IPS DF 19.7 (cell line): ENCODE measurements around the gene SLC35F5.
"Not testable (repeated sequence)": the region's sequence is repeated elsewhere in the genome, so short reads cannot be mapped to it uniquely, and the experiment has no call there.

Source experiments
- DNase-seq: peaks from one replicate; pipeline ENCODE4 v3.0.0-alpha.2; 2013; ENCODE audit warnings: low read depth, low spot score

The SLC35F5 gene

DNA sequence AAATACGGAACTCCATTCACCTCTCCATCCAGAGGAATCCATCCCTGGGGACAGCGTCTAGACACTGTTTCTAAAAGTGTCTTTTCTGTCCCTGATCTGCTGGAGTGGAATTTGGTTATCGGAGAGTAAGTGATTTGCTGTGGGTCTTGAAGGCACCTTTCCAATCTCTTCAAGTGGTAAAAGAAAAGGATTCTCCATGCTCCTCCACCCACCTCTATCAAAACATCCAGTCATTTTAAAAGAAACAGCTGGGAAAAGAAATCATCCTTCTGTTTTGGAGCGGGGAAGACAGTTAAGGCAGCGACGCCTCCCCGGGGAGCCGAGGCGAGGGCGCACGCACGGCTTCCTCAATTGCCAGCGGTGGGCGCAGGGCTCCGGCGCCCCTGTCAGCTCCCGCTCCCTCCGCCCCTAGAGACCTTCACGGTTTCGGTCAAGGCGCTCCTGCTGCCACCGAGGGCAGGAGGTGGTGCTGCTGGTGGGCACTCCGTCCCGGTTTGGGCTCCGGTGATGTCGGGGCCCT, 547 bp downstream of the SLC35F5 start:
- no peak for DNase-seq

DNA sequence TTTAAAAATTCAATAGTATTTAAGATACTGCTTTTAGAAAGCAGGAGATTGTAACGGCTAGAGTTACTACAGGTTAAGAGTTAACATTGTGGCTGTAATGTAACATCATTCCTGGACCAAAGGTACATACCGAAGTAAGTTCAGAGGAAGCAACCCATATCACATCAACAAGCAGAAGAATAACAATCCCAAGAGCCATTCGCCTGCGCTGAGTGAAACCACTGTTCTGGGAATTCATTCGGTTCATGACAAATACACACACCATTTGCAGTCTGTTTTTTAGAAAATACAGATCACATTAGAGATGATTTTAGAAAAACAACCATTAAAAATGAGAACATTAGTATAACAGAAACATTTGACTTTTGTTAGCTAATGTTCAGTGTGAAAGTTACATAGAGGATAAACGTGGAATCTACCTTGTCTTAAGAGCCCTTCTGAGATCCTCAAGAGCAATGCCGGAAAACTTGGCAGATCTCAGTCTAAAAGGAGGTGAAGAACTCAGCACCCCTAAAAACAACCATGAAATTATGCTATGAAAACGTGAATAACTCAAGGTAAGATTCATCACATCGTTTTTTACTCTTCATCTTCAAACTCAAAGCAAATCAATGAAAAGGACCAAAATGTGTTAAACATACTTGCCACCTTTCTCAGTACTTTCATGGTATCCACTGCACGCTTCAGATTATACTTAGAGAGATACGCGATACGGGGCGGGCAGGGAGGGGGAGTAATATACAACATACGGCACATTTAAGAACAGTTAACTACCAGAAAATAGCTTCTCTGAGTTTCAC, 1.2 kb downstream of the SLC35F5 start:
- DNase-seq = no peak

DNA sequence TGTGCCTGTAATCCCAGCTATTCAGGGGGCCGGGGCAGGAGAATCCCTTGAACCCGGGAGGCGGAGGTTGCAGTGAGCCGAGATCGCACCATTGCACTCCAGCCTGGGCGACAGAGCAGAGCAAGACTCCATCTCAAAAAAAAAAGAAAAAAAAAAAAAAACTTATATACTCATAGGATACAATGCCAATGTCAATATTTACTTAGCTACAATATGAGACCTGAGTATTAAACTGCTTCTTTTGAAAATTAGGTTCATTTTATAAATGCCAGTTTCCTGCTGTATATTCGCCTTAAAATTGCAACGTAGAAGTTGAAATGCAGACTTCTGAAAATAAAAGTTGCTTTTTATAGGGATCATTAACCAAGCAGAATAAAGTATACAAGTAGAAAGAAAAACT, 2.3 kb downstream of the SLC35F5 start:
- DNase-seq = no peak

DNA sequence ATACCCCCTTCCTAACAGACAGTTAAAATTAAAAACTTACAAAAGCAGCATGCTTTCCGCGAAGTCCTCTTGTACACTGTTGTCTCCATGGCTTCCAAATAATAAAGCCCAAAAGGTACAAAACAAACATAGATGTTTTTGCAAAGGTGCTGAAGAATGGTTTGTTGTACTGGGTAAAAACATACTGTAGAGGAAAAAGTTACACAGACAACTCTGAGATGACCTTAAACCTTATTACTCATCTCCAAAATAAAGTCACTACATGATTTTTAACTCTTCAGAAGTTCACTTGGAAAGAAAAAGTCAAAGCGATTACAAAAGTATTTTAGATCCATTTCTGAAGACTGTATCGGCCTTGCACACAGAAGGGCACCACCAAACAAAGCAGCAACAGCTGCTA, 6.1 kb downstream of the SLC35F5 start:
- no peak for DNase-seq

DNA sequence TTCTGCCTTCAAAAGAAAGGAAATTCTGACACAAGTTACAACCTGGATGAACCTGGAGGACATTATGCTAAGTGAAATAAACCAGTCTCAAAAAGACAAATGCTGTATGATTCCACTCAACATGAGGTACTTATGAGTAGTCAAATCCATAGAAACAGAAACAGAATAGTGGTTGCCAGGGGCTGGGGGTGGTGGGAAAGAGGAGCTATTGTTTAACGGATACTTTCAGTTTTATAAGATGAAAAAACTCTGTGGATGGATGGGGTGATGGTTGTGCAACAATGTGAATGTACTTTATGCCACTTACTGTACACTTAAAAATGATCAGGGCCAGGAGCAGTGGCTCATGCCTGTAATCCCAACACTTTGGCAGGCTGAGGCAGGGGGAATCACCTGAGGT, 15.4 kb downstream of the SLC35F5 start:
- no peak for DNase-seq

DNA sequence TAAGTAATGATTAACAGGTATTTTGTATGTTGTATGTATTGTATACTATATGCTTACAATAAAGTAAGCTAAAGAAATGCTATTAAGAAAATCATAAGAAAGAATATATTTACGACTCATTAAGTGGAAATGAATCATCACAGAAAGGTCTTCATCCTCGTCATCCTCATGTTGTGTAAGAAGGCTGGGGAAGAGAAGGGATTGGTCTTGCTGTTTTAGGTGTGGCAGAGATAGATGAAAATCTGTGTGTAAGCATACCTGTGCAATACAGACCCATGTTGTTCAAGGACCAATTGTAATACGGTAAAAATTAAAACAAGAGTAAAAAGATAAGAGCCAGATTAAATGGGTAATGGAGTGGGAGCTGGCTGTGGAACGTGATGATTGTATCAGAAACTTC, 16.6 kb downstream of the SLC35F5 start:
- DNase-seq = no peak

DNA sequence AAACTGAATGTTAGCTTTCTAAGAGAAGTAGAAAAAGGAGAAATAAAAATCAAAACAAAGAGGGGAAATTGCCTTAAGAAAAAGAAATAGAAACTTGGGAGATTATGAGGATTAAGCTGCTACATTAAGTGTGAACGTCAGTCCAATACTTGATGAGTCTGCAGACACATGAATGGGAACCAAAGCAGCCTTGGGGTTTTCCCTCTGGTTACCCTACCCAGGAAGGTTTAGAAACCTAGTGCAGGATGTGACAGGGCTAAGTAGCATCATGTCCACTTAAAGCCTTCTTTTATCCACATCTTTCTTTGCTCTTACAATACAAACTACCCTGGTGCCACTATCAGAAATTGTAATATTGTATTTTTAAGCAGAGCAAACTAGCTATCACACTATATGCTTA, 22.3 kb downstream of the SLC35F5 start:
- DNase-seq = no peak

DNA sequence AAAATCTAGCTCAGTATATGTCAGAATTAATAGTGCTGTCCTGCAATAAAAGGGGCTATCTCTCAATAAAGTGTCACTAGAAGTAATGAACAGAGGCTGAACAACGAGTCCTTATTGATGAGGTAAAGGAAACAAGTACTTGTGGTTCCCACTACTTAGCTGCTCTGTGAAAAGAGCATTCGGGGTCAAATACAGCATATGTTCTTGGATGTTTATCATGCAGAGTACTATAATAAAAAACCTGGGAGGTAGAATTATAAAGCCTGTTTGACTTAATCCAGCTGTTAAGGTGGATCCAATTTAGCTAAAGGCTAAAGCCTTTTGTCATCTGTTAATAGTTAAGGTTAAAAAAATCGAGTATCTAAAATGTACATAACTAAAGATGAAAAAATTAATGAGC, 32.4 kb downstream of the SLC35F5 start:
- no peak for DNase-seq

DNA sequence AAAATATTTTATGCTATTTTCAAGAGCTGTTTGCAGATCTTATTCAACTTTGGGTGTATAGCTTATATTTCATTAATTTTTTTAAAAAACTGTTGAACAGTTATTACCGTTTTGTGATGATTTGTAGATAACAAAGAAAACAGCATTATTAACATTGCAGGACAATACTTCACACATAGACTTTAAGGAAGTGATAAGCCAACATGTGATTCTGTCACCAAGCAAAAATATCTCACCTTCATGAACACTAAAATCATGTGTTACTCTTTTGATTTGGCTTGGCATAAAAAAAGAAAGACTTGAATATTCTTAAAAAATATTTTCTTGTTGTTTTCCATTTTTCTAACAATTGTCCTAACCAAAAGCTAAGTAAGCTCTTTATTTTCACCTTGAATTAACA, 33.0 kb downstream of the SLC35F5 start:
- DNase-seq = no peak

DNA sequence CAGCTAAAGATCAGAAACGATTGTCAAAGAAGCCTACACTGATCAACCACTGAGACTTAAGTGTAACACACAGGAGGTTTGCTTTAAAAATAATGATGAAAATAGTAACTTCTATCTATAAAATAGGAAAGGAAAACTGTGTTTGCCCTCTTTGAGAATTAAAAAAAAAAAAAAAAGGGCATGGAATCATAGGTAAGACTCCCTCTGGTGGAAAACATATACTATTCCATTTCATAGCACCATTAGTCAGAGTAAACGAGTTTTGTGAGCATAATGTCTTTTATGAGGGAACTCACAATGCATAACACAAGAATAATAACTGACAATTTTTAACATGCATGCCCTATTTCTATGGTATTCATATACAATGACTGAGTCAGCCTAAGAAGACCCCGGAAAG, 36.3 kb downstream of the SLC35F5 start:
- no peak for DNase-seq

DNA sequence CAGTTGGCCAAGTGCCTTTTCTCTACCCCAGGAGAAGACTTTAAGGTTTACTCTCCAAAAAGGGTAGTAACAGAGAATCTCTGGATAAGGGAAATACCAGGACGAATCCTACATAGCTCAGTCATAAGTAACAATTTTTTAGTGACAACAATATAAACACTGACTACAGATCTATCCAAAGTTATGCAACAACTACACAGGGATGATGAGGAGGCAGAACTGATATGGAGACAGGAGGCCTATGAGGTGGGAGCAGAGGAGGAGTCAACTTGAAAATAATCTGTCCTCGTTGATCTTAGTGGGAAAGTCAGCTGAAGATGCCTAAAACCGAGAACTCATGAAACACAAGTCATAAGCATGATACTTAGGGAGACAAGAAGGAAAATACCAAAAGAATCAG, 40.2 kb downstream of the SLC35F5 start:
- no peak for DNase-seq

DNA sequence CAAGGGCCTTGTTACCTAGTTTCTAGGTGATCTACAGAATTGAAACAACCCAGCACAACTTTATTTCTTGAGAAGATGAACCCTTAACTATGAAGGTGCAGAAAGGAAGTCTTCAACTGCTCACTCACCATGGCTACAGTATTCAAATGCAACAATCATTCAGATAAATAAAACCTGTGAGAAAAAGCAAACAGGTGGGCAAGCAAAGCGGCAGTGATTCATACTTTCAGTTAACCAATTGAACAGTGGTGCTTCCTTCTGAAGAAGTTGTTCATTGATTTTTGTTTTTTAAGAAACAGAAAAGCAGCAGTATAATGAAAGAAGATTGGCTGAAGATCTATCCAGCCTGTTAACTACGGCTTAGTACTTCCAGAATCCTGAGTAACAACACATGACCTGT, 43.5 kb downstream of the SLC35F5 start:
- DNase-seq = no peak

DNA sequence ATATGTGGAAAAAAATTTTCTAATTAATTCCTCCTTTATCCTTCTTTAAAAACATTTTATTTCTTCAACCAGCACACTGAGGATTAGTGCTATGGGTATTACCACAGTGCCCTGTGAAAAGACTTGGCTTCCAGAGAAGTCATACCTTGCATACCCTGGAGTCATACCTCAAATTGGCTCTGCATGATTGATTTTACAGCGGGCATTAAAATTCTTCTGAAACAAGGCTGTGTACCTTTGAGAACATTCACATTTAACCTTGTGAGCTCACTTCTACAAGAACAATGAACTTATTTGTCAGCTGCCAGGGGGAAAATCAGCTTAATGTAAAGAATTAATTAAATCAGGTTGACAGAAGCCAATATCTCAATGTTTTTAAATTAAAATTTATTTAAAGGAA, 44.6 kb downstream of the SLC35F5 start:
- DNase-seq = no peak

DNA sequence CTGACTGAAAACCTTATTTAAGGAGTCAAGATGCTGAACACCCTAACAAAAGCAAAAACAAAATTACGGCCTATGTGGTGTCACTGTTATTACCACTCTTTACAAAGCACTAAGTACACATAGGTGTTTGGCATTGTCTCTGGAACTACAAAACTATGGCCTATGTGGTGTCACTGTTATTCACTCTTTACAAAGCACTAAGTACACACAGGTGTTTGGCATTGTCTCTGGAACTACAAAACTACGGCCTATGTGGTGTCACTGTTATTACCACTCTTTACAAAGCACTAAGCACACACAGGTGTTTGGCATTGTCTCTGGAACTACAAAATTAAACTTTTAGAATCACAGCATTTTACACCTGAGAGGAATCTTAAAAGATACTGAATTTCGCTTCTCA, 47.4 kb downstream of the SLC35F5 start:
- DNase-seq = no peak

DNA sequence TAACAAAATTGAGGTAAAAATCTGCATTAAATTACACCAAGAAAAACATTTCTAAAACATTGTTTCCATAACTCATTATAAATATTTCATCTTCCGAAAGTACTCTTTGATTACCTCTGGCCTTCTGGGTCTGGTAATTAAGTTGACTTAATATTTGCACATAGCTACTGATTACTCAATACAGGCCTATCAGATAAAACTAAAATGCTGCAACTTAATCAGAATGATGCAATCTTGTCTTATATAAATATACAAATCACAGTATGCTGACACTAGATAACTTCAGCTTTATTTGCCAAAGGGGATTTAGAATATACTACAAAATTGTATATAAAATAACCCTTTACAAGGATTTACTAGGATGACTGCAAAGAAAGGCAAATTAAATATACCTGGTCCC, 49.3 kb downstream of the SLC35F5 start:
- DNase-seq = no peak

DNA sequence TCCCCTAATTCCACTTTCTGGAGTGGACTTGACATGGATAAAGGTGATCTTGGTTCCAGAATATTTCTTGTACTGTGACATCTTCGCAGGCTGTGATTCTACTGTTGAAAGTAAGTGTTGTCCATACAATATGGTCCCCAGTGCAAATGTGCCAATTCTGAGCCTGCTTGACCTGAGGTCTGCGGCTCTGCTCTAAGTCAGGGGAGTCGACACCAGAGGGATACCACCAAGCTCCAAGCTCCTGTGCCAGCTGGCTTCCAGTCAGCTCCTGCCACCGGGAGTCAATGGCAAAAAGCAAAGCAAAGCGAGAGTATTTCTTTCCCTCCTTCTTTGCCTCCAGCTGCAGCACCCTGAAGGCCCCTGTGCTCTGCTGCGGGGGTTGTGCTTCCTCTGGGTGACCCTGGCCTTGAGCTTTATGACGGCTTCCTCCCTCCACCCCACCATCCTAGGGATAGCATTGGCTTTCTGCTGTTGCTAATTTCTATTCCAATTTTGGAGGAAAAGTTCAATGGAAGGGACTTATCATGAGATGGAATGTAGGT, 50.4 kb downstream of the SLC35F5 start:
- no peak for DNase-seq

DNA sequence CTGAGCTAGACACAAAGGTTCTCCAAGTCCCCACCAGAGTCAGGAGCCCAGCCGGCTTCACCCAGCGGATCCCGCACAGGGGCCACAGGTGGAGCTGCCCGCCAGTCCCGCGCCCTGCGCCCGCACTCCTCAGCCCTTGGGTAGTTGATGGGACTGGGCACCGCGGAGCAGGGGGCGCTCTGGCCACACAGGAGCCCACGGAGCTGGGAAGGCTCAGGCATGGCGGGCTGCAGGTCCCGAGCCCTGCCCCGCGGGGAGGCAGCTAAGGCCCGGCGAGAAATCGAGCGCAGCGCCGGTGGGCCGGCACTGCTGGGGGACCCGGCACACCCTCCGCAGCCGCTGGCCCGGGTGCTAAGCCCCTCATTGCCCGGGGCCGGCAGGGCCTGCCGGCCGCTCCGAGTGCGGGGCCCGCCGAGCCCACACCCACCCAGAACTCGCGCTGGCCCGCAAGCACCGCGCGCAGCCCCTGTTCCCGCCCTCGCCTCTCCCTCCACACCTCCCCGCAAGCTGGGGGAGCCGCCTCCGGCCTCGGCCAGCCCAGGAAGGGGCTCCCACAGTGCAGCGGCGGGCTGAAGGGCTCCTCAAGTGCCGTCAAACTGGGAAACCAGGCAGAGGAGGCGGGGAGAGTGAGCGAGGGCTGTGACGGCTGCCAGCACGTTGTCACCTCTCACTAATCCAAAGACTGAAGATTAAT, 52.0 kb downstream of the SLC35F5 start:
- DNase-seq = not testable (repeated sequence)

DNA sequence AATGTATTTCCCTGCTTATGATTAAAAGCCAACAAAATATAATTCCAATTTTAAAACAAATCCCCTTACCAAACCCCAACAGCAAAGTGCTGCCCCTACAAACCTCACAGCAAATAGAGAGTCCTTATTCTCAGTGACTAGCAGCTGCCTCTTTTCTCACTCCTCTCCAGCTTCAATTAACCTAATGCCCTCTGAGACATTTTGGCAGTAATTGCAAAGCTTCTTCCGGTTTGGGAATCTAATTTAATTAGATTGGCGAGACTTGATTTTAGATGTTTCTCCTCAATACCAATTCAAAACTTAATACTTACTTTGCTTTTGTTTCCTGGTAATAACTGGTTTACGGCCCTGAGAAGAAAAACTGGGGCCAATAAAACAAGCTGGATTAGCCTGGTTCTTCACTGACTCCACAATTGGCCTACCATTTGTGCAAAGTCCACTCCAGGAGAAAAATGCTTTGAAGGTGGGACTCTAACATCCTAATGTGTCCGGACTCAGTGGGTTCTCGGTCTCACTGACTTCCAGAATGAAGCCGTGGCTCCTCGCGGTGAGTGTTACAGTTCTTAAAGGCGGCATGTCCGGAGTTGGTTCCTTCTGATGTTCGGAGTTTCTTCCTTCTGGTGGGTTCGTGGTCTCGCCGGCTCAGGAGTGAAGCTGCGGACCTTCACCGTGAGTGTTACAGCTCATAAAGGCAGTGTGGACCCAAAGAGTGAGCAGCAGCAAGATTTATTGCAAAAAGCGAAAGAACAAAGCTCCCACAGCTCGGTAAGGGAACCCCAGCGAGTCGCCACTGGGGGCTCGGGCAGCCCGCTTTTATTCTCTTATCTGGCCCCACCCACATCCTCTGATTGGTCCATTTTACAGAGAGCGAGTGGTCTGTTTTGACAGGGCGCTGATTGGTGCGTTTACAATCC, 52.8 kb downstream of the SLC35F5 start:
- no peak for DNase-seq

DNA sequence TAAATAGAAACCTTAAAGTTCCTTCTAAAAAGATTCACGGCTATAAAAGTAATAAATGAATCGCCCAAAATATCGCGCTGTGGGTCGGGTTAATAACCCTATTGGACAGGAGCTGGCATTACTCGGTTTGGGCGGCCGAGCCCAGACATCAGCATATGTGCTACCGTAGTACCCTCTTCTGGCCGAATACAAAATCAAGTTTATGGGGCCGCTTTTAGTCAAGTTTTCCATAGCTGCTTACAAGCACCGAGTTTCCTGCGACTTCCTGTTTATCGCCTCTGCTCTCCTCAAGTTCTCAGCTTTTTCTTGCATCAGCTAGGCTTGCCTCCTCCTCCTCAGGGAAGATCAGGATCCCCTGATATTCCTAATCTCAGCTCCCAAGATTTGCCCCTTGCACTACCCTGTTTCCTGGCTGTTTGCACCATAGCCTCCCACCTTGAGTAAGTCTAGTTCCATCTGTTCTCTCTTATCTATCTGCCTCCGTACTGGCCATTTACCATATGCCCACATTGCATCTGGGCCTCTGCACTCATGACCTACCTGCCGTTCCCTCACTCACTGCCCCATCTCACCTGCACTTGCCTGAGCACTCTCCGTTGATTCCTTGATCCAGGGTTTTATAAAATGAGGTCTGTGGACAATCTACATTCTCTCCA, 56.1 kb downstream of the SLC35F5 start:
- DNase-seq = peak; percentile 17

DNA sequence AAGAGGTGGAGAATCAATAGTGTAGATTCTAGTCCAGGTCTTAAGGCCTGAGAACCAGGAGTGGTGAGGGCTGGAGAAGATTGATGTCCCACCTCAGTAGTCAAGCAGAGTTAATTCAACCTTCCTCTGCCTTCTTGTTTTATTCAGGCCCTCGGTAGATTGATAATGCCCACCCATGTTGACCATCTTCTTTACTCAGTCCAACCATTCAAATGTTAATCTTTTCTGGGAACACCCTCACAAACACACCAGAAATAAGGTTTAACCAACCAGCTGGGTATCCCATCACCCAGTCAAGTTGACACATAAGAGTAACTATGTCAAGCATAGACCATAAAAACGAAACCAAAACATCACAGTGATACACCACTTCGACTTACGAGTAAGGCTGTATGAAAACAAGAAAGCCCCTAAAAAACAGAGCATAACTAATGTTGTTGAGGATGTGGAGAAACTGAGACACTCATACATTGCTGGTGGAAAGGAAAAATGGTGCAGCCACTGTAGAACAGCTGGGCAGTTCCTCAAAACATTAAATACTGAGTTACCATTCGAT, 57.5 kb downstream of the SLC35F5 start:
- DNase-seq = no peak

DNA sequence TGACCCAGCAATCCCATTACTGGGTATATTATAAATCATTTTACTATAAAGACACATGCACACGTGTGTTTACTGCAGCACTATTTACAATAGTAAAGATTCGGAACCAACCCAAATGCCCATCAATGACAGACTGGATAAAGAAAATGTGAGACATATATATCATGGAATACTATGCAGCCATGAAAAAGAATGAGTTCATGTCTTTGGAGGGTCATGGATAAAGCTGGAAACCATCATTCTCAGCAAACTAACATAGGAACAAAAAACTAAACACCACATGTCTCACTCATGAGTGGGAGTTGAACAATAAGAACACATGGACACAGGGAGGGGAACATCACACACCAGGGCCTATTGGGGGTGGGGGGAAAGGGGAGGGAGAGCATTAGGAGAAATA, 58.2 kb downstream of the SLC35F5 start:
- not testable (repeated sequence) for DNase-seq
